Tibial artery (tissue), 4 donors: ENCODE measurements around the gene ADH5.
"Not testable (repeated sequence)": the region's sequence is repeated elsewhere in the genome, so short reads cannot be mapped to it uniquely, and the experiment has no call there.

Source experiments
- DNase-seq, 2 donors: peaks; one replicate each; pipeline ENCODE4 v3.0.0-alpha.2; 2019
- H3K27ac ChIP-seq, 2 donors: fragments of 200-600 bp; sonication (generic) in 1 of 2; 1 replicate in 1 of 2; 2 replicates in 1 of 2; pipeline ENCODE4 v1.5.1; 2018 to 2019; ENCODE audit warnings: mild to moderate bottlenecking in 1 of 2
- H3K27me3 ChIP-seq, 2 donors: fragments of 200-600 bp; sonication (generic) in 1 of 2; one replicate each; pipeline versions ENCODE4 v1.5.1 to v1.6.0; 2016 to 2019
- H3K36me3 ChIP-seq, 3 donors: fragments of 200-600 bp; sonication (generic) in 2 of 3; one replicate each; pipeline ENCODE4 v1.5.1; 2016 to 2019; ENCODE audit warnings: mild to moderate bottlenecking in 2 of 3
- H3K4me1 ChIP-seq, 4 donors: fragments of 200-600 bp; sonication (generic) in 2 of 4; 1 replicate in 3 of 4; 2 replicates in 1 of 4; pipeline ENCODE4 v1.5.1; 2016 to 2019
- H3K4me3 ChIP-seq, 2 donors: fragments of 200-600 bp; sonication (generic) in 1 of 2; 1 replicate in 1 of 2; 2 replicates in 1 of 2; pipeline ENCODE4 v1.5.1; 2018 to 2019; ENCODE audit warnings: mild to moderate bottlenecking in 2 of 2
- H3K9me3 ChIP-seq, 3 donors: fragments of 200-600 bp; sonication (generic) in 1 of 3; one replicate each; pipeline ENCODE4 v1.5.1; 2016 to 2019
- CTCF ChIP-seq, 2 experiments: fragments of 200-600 bp in 1 of 2; fragments of 450-650 bp in 1 of 2; IDR thresholded peaks; one replicate each; pipeline ENCODE4 v1.5.1; 2017 to 2019; ENCODE audit warnings: antibody characterized with exemption in 2 of 2, mild to moderate bottlenecking in 1 of 2, moderate library complexity in 1 of 2
- intact Hi-C: fragments of 100-400 bp; cut with DNase I; formaldehyde crosslinking; loops from one replicate; pipeline ENCODE4 v1.15.0; 2023; ENCODE audit warnings: low total_unique reads

ADH5 gene

GRCh38 chr4:99091216-99091575 lies 2.6 kb upstream of the ADH5 start:
- no peaks in the 10 kb centered on the region for H3K9me3 ChIP-seq
- no peaks in the 10 kb centered on the region for H3K36me3 ChIP-seq
- no peak for TF ChIP-seq CTCF (IDR thresholded peaks at IDR 0.05)
- intact Hi-C loops, result no loop called here
- H3K4me1 ChIP-seq, result peaks cover 0 to 38% (median 7%) of the 10 kb centered on the region in 4 donors
- no peaks in the 10 kb centered on the region for H3K27me3 ChIP-seq
- no peak for DNase-seq
- peak overlapping the region; percentile 82 to 86 for H3K4me3 ChIP-seq
- peak overlapping the region; percentile 95 to 98 for H3K27ac ChIP-seq

GRCh38 chr4:99090481-99091215 lies 2.1 kb upstream of the ADH5 start:
- Histone ChIP-seq H3K4me3 (peak overlapping the region; percentile 82 to 86), H3K27ac (peak overlapping the region; percentile 95 to 98), H3K4me1 (peaks cover 0 to 42% (median 9%) of the 10 kb centered on the region in 4 donors), H3K27me3 (no peaks in the 10 kb centered on the region), H3K9me3 (no peaks in the 10 kb centered on the region), H3K36me3 (peaks cover 0 to 1% (median under 1%) of the 10 kb centered on the region in 3 donors)
- intact Hi-C loops, result no loop called here
- no peak for DNase-seq
- no peak for TF ChIP-seq CTCF (IDR thresholded peaks at IDR 0.05)

- H3K9me3 ChIP-seq, result no peaks in the 10 kb centered on the region
- peaks cover 0 to 65% (median 15%) of the 10 kb centered on the region in 4 donors for H3K4me1 ChIP-seq
- peaks cover 25 to 26% (median 26%) of the 10 kb centered on the region in 3 donors for H3K36me3 ChIP-seq
- intact Hi-C loops, result loop anchor here (10.0 kb wide), 1 partner anchor 163 kb away; the partner anchor contains the start of gene EIF4E
- H3K4me3 ChIP-seq, result peak overlapping the region; percentile 82 to 86
- peak; percentile 91 to 92 for DNase-seq
- no peaks in the 10 kb centered on the region for H3K27me3 ChIP-seq
- TF ChIP-seq CTCF (IDR thresholded peaks at IDR 0.05), result no peak
- H3K27ac ChIP-seq, result peak overlapping the region; percentile 95 to 98
Observed at GRCh38 chr4:99088023-99088449, 552 bp downstream of the ADH5 start.

- Histone ChIP-seq H3K9me3 (no peaks in the 10 kb centered on the region), H3K4me1 (peaks cover 0 to 55% (median 13%) of the 10 kb centered on the region in 4 donors), H3K27me3 (no peaks in the 10 kb centered on the region), H3K36me3 (peaks cover 58 to 60% (median 60%) of the 10 kb centered on the region in 3 donors), H3K4me3 (no peak overlapping the region), H3K27ac (no peak overlapping the region)
- intact Hi-C loops, result loop anchor here (10.0 kb wide), 1 partner anchor 160 kb away; the partner anchor contains the start of gene EIF4E
- no peak for DNase-seq
- no peak for TF ChIP-seq CTCF (IDR thresholded peaks at IDR 0.05)
Observed at GRCh38 chr4:99084595-99084994, 4.0 kb downstream of the ADH5 start.

- H3K4me1 ChIP-seq, result peaks cover 0 to 51% (median 13%) of the 10 kb centered on the region in 4 donors
- intact Hi-C loops, result loop anchor here (10.0 kb wide), 1 partner anchor 157 kb away; the partner anchor contains the start of gene EIF4E
- peaks cover 76 to 84% (median 78%) of the 10 kb centered on the region in 3 donors for H3K36me3 ChIP-seq
- TF ChIP-seq CTCF (IDR thresholded peaks at IDR 0.05), result no peak
- H3K4me3 ChIP-seq, result no peak overlapping the region
- DNase-seq, result no peak
- H3K9me3 ChIP-seq, result no peaks in the 10 kb centered on the region
- no peaks in the 10 kb centered on the region for H3K27me3 ChIP-seq
- no peak overlapping the region for H3K27ac ChIP-seq
Observed at GRCh38 chr4:99082192-99082591, 6.4 kb downstream of the ADH5 start.

GRCh38 chr4:99080869-99081268 lies 7.7 kb downstream of the ADH5 start:
- not testable (repeated sequence) for H3K4me3 ChIP-seq, H3K27ac ChIP-seq, DNase-seq, H3K27me3 ChIP-seq, H3K9me3 ChIP-seq
- intact Hi-C loops, result loop anchor here (10.0 kb wide), 1 partner anchor 156 kb away; the partner anchor contains the start of gene EIF4E
- H3K4me1 ChIP-seq, result peaks cover 0 to 39% (median 7%) of the 10 kb centered on the region in 4 donors
- peaks cover 89 to 97% (median 92%) of the 10 kb centered on the region in 3 donors for H3K36me3 ChIP-seq
